Endodermal cell (in vitro differentiated cells): ENCODE measurements around the gene AMACR. TPM values are rescaled to one million over a fixed set of nuclear protein-coding genes. Genes with fewer than 3 reads are reported as not detected.

Experiments
- DNase-seq: peaks from one replicate; pipeline ENCODE4 v3.0.0-alpha.2; 2017
- H3K27ac ChIP-seq: 2 replicates; pipeline ENCODE4 v1.5.1; 2013; ENCODE audit warnings: mild to moderate bottlenecking, low read depth, low read length, moderate library complexity
- H3K27me3 ChIP-seq: 2 replicates; pipeline ENCODE4 v1.6.1; 2013; ENCODE audit warnings: mild to moderate bottlenecking, low read length, moderate library complexity; ENCODE audit not compliant: insufficient read depth, control insufficient read depth, poor library complexity, severe bottlenecking
- H3K36me3 ChIP-seq: 2 replicates; pipeline ENCODE4 v1.7.0; 2013; ENCODE audit warnings: mild to moderate bottlenecking, low read length, moderate library complexity; ENCODE audit not compliant: control insufficient read depth, insufficient read depth
- H3K4me1 ChIP-seq: one replicate; pipeline ENCODE4 v1.7.0; 2013; ENCODE audit warnings: low read length; ENCODE audit not compliant: control insufficient read depth, insufficient read depth
- H3K4me3 ChIP-seq: 2 replicates; pipeline ENCODE4 v1.5.1; 2013; ENCODE audit warnings: mild to moderate bottlenecking, low read length, moderate library complexity
- H3K9ac ChIP-seq: 2 replicates; pipeline ENCODE4 v1.6.1; 2013; ENCODE audit warnings: mild to moderate bottlenecking, low read length, moderate library complexity; ENCODE audit not compliant: poor library complexity, severe bottlenecking; ENCODE audit errors: extremely low read depth
- H3K9me3 ChIP-seq: 2 replicates; pipeline ENCODE4 v1.6.1; 2013; ENCODE audit warnings: mild to moderate bottlenecking, low read length, moderate library complexity; ENCODE audit not compliant: control insufficient read depth
- H3K27ac Mint-ChIP-seq: 2 replicates; pipeline ENCODE4 v1.8.0; 2020; ENCODE audit warnings: mixed read lengths
- H3K27me3 Mint-ChIP-seq: 2 replicates; pipeline ENCODE4 v1.8.0; 2021; ENCODE audit warnings: mild to moderate bottlenecking, mixed read lengths; ENCODE audit not compliant: insufficient read depth
- H3K36me3 Mint-ChIP-seq: 2 replicates; pipeline ENCODE4 v1.8.0; 2020; ENCODE audit warnings: low read depth, mixed read lengths
- H3K4me1 Mint-ChIP-seq: 2 replicates; pipeline ENCODE4 v1.8.0; 2020; ENCODE audit warnings: mixed read lengths
- H3K4me3 Mint-ChIP-seq: 2 replicates; pipeline ENCODE4 v1.8.0; 2020; ENCODE audit warnings: mild to moderate bottlenecking, moderate library complexity, mixed read lengths
- H3K9me3 Mint-ChIP-seq: 2 replicates; pipeline ENCODE4 v1.8.0; 2020; ENCODE audit warnings: mild to moderate bottlenecking, mixed read lengths
- CTCF ChIP-seq: fragments of 200-600 bp; sonication (generic); conservative IDR thresholded peaks from 2 replicates; pipeline ENCODE4 v1.5.0; 2021; ENCODE audit warnings: antibody characterized with exemption, mild to moderate bottlenecking
- WGBS, 2 experiments: methylation state at CpG; one replicate each; pipeline versions ENCODE4 v1.1.5 to v1.1.7; 2013; ENCODE audit warnings: missing lambda C conversion rate in 2 of 2, mixed read lengths in 1 of 2; ENCODE audit not compliant: insufficient coverage in 1 of 2, insufficient read length in 1 of 2; 5-methylcytosine and 5-hydroxymethylcytosine counted together
- total RNA-seq, 2 donors: library from RNA; stranded (reverse); fragmentation: NEBNext Ultra II Directional in 1 of 2; extraction: Animal tissue kit (Norgen Biotek cat#: 25700) in 1 of 2; gene quantifications; 2 replicates in 1 of 2; 3 replicates in 1 of 2; pipeline ENCODE4 v1.2.1, GENCODE V29; 2021

AMACR gene
- total RNA-seq, 2 donors from 2014 or later, result 12.4 to 16.8 TPM

GRCh38 chr5:33941090-33941489, 66.8 kb downstream of the AMACR start:
- Histone ChIP-seq H3K9me3 (no peaks in the 10 kb centered on the region), H3K27ac (no peak overlapping the region), H3K27me3 (peaks cover 19% of the 10 kb centered on the region), H3K36me3 (no peaks in the 10 kb centered on the region), H3K4me3 (no peak overlapping the region), H3K9ac (no peak overlapping the region), H3K4me1 (peaks cover 5% of the 10 kb centered on the region)
- Mint-ChIP-seq H3K27ac (no peak overlapping the region), H3K4me1 (peaks cover 3% of the 10 kb centered on the region), H3K27me3 (peaks cover 37% of the 10 kb centered on the region), H3K4me3 (no peak overlapping the region), H3K9me3 (peaks cover 3% of the 10 kb centered on the region), H3K36me3 (no peaks in the 10 kb centered on the region)
- WGBS, 2 experiments, result 96 to 100% methylated on average over 2 to 5 of the region's 5 CpGs
- no peak for DNase-seq
- TF ChIP-seq CTCF, result no peak

GRCh38 chr5:33939556-33940262, 68.1 kb downstream of the AMACR start:
- H3K4me1 Mint-ChIP-seq, result peaks cover 11% of the 10 kb centered on the region
- Histone ChIP-seq H3K4me1 (peaks cover 6% of the 10 kb centered on the region), H3K27ac (no peak overlapping the region), H3K36me3 (no peaks in the 10 kb centered on the region), H3K4me3 (no peak overlapping the region), H3K9ac (no peak overlapping the region), H3K27me3 (peaks cover 20% of the 10 kb centered on the region), H3K9me3 (no peaks in the 10 kb centered on the region)
- no peak for DNase-seq
- no peak overlapping the region for H3K4me3 Mint-ChIP-seq
- no peaks in the 10 kb centered on the region for H3K36me3 Mint-ChIP-seq
- TF ChIP-seq CTCF, result no peak
- peaks cover 3% of the 10 kb centered on the region for H3K9me3 Mint-ChIP-seq
- H3K27ac Mint-ChIP-seq, result no peak overlapping the region
- peaks cover 40% of the 10 kb centered on the region for H3K27me3 Mint-ChIP-seq
- WGBS, 2 experiments, result 87 to 96% methylated on average over 5 to 8 of the region's 8 CpGs

DNA sequence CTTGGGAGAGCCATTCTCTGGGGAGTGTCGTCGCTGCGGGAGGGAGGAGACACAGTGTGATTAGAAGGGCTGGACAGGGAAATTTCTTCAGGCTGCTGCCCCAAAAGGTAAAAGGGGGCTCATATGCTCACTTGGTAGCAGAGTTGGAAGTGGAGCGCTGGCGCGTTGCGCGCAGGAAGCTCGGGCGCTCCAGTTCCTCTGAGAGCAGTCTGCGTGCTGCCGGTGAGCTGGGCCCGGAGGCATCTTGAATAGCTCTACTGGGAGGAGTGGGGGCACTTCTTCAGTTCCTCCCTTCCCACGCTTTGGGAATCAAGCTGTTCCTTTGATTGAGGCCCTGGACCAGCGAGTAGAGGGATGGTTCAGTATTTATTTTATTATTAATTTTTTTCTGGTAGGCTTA, 69.0 kb downstream of the AMACR start:
- no peak for TF ChIP-seq CTCF
- H3K36me3 ChIP-seq, result no peaks in the 10 kb centered on the region
- no peak overlapping the region for H3K9ac ChIP-seq
- peaks cover 20% of the 10 kb centered on the region for H3K27me3 ChIP-seq
- H3K4me1 Mint-ChIP-seq, result peaks cover 14% of the 10 kb centered on the region
- H3K27ac ChIP-seq, result no peak overlapping the region
- no peak overlapping the region for H3K27ac Mint-ChIP-seq
- no peaks in the 10 kb centered on the region for H3K9me3 ChIP-seq
- H3K4me3 ChIP-seq, result no peak overlapping the region
- H3K4me3 Mint-ChIP-seq, result no peak overlapping the region
- no peak for DNase-seq
- 96 to 97% methylated on average over 13 to 15 of the region's 15 CpGs for WGBS, 2 experiments
- peaks cover 40% of the 10 kb centered on the region for H3K27me3 Mint-ChIP-seq
- peaks cover 3% of the 10 kb centered on the region for H3K4me1 ChIP-seq
- peaks cover 3% of the 10 kb centered on the region for H3K9me3 Mint-ChIP-seq
- no peaks in the 10 kb centered on the region for H3K36me3 Mint-ChIP-seq
